Measurements from ENCODE around the gene CEACAM16.
"Not testable (repeated sequence)": the region's sequence is repeated elsewhere in the genome, so short reads cannot be mapped to it uniquely, and the experiment has no call there.

The CEACAM16 gene

GRCh38 chr19:44698492-44699201 is at the start of gene CEACAM16:
CEACAM16 (plus strand) TSS chr19:44699151; CDS start chr19:44701457, 2,306 bp downstream.
- no peak for DNase-seq

GRCh38 chr19:44649578-44650145 is 49.3 kb upstream of the CEACAM16 start:
- no peak for DNase-seq

- no peak for DNase-seq
These were observed 45.6 kb upstream of the CEACAM16 start for GRCh38 chr19:44653343-44653742.

GRCh38 chr19:44653977-44654774 is 44.8 kb upstream of the CEACAM16 start:
- no peak for DNase-seq

GRCh38 chr19:44657211-44657921 is 41.6 kb upstream of the CEACAM16 start:
- peak; percentile 84 for DNase-seq

GRCh38 chr19:44658069-44658733 is 40.8 kb upstream of the CEACAM16 start:
- no peak for DNase-seq

- no peak for DNase-seq
These were observed 38.9 kb upstream of the CEACAM16 start for GRCh38 chr19:44660081-44660480.

GRCh38 chr19:44661205-44661604 is 37.7 kb upstream of the CEACAM16 start:
- DNase-seq: no peak

- DNase-seq: no peak
These were observed 37.0 kb upstream of the CEACAM16 start for GRCh38 chr19:44661904-44662303.

GRCh38 chr19:44662691-44663385 is 36.1 kb upstream of the CEACAM16 start:
- no peak for DNase-seq

GRCh38 chr19:44663996-44664395 is 35.0 kb upstream of the CEACAM16 start:
- DNase-seq: no peak

- no peak for DNase-seq
These were observed 34.0 kb upstream of the CEACAM16 start for GRCh38 chr19:44664976-44665375.

GRCh38 chr19:44666852-44667556 is 31.9 kb upstream of the CEACAM16 start:
- DNase-seq: peak; percentile 59

GRCh38 chr19:44668985-44669764 is 29.8 kb upstream of the CEACAM16 start:
- DNase-seq: no peak

GRCh38 chr19:44670027-44670426 is 28.9 kb upstream of the CEACAM16 start:
- not testable (repeated sequence) for DNase-seq

- no peak for DNase-seq
These were observed 27.6 kb upstream of the CEACAM16 start, which contains the start of gene CEACAM19 for GRCh38 chr19:44671400-44671799. CEACAM19 (plus strand) TSS chr19:44671482; CDS start chr19:44671932, 450 bp downstream.

GRCh38 chr19:44672226-44672625 is 26.7 kb upstream of the CEACAM16 start:
- no peak for DNase-seq

- DNase-seq: no peak
These were observed 25.4 kb upstream of the CEACAM16 start for GRCh38 chr19:44673510-44673909.

- no peak for DNase-seq
These were observed 23.4 kb upstream of the CEACAM16 start for GRCh38 chr19:44675521-44675920.
